Fibroblast of skin of abdomen (primary cell): ENCODE data around the gene ZFAND3.

Experiments
- DNase-seq: peaks from one replicate; pipeline ENCODE4 v3.0.0-alpha.2; 2013

ZFAND3 gene

DNA sequence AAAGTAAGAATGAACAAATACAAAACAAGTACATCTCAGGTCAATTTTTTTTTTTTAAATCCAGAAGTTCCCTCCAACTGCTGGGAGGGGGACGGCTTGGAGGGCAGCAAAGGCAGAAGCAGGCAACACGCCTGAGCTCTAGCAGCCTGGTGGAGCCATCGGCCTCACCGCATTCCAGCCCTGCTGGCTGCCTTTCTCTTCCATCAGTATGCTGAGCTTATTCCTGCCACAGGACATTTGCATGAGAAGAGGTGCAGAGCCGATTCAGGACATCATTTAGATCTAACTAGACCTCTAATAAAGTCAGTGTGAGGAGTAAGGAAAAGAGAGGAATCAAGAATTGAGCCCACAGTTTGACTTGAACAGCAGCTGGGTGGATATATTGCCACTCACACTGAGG lies 318.8 kb downstream of the ZFAND3 start:
- no peak for DNase-seq

DNA sequence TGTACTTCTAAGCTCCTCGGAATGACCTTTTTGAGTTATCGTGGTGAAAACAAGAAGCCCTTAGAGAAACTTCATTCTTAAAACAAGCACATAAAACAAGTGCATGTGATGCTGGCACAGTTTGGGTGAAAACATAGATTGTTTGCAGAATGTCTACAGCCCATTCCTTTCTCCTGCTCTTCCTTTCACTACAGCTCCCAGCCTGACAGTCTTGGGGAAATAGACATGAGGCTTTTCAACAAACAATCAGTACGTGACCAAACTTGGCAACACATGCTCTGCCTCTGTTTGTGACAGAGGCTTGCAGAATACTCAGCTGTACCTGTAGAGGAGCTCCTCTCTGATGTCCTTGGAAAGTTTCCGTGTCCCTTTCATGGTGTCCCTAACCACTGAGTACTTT lies 321.6 kb downstream of the ZFAND3 start:
- no peak for DNase-seq

DNA sequence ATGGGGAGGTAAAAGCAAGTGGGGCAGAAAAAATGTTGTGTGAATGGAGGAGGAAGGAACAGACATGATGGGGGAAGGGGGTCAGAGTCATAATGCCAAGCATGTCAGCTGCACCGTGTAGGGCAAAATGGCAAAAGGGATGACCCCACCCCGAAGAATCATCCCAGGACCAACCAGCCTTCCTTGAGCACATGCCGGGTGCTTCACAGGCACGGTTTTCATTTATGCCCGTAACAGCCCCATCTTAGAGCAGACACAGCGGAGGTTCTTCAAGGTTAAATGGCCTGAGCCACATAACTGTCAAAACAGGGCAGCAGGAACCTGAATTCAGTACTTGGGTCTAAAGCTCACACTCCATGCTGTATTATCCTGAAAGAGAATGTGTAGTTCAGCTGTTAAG lies 322.2 kb downstream of the ZFAND3 start:
- no peak for DNase-seq

DNA sequence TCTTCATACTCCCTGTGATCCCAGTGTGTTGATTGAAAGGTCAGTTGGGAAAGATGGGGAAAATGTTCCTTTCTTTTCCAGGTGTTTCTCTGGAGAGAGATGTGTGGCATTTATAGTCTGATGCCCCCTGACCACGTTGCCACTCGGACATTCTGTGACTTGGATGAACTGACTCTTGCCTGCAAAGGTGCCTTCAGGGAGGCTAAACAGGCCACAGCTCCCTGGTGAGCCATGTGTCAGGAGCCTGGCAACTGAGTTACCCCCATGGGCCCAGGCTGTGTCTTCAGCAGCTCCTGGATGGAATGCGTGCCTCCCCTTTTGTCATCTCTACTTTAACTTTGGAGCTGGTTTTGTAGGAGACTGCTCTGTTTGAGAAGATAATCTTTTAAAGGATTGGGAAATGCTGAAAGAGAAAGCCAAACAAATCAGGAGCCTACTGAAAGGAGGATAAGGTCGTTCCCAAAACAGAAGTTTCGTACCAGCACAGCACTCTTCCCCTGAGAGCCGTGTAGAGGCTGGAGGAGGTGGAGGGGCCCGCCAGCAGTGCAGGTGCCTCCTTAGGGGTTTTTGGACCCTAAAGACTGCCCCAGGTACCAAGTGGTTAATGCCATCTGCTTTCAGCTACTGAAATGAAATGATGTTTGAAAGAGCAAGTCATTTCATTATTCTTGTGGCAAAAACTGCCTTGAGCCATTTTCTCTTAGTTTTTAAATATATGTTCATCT lies 322.8 kb downstream of the ZFAND3 start:
- DNase-seq, result no peak

DNA sequence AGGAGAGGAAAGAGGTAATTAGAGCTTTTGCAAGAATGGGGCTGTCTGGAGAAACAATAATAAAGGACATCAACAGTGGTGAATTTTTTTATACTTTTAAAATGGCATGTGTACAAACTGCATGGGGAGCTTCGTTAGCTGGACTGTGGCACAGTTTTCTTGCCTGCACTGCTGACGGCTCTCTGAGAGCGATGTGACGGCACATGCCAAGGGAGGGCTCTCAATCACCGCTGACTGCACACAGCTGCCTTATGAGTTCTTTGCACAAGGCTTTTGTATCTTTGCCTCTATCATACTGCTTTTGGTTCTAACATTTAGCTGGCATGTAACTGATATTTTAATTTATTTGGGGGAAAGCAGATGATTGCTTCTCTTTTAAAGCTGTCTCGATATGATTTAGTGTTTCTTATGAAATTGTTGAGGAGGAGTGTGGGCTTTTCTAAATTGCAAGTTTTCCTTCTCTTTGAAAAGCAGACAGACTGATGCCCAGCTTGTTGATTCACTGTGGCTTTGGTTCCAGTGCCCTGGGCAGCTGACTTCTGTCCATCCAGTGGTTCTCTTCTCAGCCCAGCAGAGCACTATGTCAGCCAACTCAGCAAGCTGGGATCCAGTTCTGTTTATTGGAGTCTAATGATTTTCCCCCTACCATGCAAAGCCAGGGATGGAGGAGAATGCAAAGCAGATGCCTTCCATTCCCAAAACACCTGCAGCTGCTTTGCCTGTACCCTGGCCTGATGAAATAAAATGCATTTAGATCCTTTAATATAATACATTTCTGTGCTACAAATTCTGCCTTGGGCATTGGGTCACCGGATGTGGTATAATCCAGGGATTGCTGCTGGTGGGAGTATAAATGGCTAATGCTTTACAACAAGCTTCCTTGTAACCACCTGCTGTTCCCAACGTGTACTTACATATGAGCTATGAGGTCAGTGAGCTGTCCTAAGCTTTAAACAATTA lies 323.9 kb downstream of the ZFAND3 start:
- DNase-seq, result no peak

DNA sequence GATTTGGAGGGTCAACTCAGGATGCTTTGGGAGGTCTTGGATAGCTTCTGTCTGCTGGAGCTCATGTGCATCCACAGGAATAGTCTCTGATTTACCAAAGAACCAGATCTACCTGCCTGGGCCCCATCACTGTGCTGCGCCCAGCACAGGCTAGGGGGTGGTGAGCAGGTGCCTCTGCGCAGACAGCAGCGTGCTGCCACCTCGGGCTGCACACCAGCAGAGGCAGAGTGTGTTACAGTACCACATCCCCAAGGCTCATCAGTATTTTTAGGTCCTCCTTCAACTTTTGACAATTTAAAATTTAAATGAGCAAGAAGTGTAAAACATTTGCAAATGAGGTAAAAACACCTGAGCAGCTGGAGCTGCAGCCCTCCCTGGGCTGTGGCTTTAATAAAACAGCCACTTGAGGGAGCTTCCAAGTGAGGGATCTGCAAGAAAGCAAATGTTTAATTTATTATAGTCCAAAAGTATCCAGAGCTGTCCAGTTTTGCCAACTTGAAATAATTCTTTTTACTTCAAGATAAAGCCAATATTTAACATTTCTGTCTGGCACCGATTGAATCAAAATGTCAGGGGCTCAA lies 324.9 kb downstream of the ZFAND3 start:
- DNase-seq, result no peak

DNA sequence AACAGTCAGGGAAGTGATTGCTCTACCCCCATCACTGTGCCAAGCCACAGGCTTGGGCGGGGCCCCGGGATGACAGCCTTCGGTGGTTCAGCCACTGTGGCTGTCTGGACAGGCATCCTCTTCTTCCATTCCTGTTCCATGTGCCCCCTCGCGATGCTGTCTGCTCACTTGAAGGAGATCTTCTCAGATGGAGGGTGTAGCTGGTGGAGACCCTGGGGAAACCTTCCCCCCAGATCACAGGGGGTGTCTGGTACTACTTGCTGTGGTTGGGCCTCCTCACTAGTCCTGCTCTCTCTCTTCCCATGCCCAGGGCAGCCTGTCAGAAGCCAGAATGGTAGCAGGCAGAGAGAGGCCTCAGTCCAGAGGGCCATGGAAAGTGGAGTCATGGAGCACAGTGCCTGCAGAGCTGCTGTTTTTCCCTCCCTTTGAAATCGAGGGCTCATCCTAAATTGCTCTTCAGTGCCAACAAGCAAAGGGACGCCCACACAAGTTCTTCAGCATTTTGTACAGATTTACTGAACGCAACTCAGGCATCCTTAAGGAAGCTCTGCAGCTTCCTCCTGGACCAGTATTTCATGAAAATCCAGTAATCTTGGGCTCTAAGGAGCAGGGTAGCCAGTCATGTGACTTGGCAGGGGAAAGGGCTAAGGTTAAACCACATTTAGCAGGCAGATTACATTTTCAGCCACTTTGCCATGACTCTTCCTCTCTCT lies 326.6 kb downstream of the ZFAND3 start:
- DNase-seq, result no peak

DNA sequence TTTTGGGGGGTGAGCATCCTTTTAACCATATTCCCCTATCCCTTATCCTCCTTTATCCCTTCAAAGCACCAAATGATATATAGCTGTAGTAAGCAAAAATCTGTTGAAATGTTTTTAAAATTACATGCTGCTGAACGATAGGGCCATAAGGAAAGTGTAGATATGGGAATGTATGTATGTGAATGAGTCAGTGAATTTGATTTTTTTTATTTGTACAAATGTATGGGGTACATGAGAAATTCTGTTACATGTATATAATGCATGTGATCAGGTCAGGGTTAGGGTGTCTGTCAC lies 327.2 kb downstream of the ZFAND3 start:
- no peak for DNase-seq

DNA sequence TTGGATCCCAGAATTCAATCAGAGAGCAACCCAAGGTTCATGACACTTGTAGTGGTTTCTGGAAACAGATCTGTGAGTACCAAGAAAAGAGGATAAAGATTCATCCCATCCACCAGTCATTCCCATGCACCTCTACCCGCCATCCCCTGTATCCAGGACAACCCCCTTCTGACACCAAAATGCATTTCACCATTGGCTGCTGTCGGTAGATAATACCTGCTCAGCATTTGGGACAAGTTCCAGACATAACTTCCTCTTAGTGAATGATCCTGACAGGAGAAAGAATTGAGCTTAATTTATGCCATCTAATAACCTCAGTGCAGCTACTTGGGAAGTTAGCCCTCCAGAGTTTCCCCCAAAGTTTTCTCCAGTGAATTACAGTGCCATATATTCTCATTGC lies 329.1 kb downstream of the ZFAND3 start:
- no peak for DNase-seq

DNA sequence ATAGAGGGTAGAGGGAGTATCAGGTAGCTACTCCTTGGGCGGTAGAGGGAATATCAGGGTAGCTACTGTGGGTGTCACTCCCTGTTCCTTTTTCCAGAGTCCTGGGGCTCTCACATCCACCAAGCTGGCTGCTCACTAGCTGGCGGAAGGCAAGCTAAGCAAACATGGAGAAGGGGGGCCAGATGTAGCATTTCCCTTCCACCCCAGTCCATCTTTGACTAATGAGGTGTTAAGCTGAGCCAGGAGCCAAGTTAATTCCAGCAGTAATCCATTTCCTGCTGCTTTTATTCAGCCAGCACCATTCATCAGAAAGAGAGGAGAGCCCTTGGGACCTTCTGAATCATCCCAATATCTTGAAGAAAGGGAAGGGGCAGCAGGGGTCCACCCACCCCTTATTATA lies 330.0 kb downstream of the ZFAND3 start:
- DNase-seq, result peak; percentile 83

DNA sequence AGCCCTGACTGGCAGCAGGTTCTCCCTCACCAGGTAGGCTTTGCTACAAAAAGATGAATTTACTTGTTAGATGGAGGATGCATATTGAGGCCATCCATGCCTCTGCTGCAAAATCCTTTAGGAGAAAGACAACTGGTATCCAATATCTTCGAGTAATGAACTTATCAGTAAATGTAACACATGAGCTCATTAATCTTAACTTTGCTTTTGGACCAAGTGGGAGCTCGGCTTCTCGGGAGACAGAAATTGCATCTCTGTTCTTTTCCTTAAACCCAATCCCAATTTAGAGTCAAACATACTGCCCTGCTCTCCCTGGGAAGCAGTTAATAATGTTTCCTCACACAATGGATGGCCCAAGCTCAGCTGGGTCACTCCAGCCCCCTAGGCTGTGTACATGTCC lies 330.5 kb downstream of the ZFAND3 start:
- no peak for DNase-seq

DNA sequence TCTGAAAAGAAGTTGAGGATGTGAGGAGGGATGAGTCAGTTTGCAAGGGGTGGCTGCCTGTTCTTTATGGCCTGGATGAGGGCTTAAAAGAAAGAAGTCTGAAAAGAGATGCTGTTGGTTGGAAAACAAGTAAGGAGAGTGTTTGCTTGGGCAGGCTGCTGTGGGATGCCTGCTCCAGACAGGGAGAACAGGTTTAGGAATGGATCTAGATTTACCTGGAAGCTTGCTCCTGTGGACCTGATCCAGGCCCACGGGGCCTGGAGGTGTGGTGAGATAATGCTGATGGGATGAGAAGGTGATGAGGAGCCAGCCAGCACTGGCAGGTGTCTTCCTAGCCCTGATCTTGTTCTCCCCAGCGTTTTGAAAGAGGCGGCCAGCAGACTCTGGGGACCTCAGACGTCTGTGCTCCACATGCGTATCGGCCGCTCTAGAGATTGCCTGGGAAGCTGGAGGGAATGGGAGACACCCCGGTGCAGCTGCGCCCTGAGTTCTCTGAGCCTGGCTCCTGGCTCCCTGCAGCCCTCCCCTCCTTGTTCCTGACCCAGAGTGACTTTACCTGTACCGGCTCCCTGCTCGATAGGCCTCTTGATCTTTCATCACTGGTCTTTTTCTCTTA lies 331.3 kb downstream of the ZFAND3 start:
- DNase-seq, result no peak

DNA sequence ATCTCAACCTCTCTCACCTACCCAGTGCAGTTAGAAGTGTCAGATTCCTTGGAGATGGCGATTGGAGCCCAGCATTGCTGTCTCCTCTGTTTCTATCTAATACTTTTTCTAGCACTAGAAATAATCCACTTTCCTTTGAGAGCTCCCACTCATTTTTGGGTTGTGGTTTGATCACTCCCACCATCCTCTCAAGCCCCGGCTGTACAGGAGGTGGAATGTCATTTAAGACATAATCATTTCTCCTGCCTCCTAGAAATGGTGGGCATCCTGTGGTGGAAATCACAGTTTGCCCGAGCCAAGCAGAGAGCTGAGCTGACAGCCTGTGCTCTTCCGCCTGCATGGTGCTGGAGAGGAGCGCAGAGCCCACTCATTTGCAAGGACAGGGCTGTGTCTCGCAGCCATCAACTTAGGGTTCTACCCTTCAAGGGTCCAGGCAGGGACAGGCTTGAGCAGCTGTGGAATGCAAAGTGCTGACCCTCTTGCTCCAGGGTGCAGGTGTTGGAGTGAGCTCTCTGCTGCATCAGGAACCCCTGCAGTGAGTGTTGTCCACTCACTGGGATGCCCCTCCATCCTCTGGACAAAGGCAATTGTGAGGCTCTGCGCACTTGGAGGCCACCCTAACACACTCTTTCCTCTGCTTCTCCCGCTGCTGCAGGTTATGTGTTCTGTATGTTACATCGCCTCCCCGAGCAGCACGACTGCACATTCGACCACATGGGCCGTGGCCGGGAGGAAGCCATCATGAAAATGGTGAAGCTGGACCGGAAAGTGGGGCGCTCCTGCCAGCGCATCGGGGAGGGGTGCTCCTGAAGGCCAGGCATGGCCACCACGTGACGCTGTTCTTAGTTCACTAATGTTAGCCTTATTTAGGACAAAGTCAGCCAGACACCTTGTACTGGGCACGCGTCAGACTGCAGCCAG lies 332.3 kb downstream of the ZFAND3 start:
- no peak for DNase-seq

DNA sequence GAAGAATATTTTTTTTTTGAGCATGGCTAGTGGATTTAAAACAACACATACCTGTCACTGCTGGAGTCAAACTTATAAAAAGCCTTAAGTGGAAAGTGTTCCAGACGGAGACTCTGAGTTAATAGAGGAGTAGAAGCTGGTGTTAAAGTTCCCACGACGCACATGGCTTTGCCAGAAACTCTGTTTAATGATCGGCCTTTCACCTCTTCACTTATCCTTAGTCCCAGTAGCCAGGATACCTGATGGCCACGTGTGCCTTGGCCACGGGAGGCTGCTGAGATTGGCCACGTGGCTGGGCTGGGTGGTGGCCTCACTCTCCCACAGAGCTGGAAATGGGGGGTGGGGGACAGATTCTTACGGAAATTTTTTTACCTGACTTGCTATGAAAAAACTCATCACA lies 333.1 kb downstream of the ZFAND3 start:
- no peak for DNase-seq

DNA sequence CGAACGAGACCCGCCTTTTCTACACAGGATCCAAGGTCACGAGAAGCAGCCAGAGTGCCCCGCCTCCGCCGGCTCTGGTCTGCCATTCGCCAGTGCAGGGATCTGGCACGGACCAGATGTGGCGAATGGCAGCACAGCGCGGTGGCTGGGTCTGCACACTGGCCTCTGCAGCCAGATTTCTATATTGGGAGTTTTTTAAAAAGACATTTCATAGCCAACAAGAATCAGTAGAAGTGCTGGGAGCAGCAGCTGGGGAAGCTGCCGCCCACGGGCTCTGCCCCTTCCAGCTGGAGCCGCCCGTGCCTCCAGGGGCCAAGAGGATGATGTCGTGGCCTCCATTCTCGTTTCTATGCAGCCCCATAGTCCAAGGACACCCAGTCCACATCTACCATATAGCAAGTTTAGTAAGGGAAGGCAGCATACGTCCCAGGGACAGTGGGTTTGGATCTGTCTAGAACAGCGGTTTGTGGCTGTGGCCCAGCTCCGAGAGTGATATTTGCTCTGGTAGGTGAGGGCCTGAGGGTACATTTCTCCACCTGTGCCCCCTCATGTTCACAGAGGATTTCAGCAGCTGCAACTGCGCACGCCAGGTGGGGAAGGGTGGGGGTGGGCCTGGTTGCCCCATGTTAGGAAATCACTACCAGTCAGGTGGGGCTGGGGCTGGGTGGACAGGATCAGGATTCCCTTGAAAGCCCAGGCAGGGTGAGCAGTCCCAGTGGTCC lies 333.7 kb downstream of the ZFAND3 start:
- no peak for DNase-seq

DNA sequence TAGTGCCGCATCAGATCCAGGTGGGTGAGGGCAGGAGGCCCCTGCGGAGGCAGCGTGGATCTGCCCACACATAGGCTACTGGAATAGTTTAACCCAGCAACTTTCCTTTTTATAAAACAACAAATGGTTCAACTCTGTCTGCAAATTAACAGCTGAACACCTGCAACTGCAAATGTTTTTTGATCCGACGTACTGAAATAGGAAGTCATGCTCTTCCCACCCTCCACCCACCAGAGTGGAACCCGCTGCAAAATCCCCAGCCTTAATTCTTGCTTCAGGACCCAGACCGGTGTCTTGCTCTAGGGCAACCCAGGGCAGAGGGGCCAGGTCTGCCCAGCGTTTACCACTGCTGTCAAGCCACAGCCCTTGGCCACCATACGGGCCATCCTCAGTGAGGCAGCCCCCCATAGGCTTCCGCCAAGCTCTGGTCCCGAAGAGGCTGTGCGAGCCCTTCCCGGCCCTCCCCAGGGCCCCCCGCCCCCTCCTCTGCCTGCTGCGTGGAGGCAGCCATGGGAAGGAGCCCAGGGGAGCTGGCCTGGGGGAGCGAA lies 334.3 kb downstream of the ZFAND3 start:
- no peak for DNase-seq

DNA sequence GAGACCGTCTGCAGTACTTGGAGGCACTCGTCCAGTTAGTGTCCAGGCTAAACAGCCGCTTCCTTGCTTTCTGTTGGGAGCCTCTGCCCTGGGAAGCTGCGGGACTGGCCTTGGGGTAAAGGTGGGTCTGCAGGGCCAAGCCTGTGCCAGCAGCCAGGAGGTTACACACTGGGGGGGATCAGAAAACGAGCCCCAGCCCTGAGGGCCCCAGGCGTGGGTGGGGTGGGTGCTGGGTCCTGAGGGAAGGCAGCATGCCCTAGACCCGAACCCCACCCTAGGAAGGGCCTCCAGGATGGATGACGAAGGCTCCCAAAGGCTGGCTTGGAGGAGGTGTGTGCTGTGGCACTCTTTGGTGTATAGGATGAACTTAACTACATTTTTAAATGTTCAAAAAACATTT lies 335.2 kb downstream of the ZFAND3 start:
- no peak for DNase-seq

DNA sequence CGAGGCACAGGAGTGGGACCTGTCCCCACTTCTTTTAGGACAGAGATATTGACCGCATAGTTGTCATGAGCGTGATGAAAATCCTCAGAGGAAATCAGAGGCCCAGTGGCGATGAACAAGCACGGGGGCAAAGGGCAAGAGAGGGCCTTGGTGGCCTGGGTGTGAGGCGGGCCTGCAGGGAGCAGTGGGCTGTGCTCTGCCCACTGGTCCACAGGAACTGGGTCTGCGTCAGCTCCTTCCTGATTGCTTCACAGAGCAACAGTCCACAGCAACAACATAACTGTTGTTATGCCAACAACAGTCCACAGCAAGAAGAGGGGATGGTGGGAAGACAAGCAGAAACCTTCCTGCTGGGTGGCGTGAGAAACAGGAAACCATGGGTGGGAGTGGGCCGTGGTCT lies 335.6 kb downstream of the ZFAND3 start:
- no peak for DNase-seq

DNA sequence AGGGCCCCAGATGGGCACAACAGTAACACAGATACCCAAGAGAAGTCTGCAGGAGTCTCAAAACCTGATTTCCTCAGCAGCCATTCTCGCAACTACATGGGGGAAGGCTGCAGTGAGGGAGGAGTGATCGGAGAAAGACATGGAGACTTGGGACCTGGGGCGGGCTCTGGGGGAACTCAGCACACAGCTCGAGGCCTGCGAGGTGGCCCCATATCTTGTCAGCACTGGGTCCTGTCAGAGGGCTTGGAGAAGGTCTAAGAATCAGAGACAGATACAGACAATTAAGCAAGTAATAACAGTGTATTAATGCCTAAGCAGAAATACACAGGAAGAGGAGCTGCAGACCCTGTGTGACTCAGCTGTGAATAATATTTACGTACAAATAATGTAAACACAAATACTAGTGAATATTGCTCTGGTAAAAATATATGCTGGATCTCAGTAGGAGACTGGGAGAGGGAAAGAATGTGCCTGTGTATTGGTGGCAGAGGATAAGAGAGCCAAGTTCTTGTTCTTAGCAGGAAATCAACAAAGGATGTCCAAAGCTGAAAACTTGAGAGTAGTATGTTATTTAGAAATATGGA lies 336.2 kb downstream of the ZFAND3 start:
- no peak for DNase-seq
